Measurements from ENCODE around the gene GTF2F2.
"Not testable (repeated sequence)": the region's sequence is repeated elsewhere in the genome, so short reads cannot be mapped to it uniquely, and the experiment has no call there.

The GTF2F2 gene

GRCh38 chr13:45180713-45181601 lies 60.6 kb downstream of the GTF2F2 start:
- no peak for DNase-seq

DNA sequence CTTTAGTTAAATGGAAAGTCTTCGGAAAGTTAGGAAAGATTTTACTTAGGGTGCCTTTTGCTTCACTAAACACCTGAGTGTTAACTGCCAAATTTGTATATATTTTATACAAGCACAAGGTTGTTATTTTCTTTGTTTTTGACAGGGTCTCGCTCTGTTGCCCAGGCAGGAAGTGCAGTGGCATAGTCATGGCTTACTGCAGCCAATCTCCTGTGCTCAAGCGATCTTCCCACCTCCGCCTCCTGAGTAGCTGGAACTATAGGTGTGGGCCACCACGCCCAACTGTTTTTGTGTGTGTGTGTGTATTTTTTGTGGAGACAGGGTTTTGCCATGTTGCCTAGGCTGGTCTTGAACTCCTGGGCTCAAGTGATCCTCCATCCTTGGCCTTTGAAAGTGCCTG lies 64.4 kb downstream of the GTF2F2 start:
- DNase-seq: no peak

GRCh38 chr13:45185286-45185685 lies 65.0 kb downstream of the GTF2F2 start:
- DNase-seq: no peak

- not testable (repeated sequence) for DNase-seq
Measured at GRCh38 chr13:45189077-45189476, 68.8 kb downstream of the GTF2F2 start.

DNA sequence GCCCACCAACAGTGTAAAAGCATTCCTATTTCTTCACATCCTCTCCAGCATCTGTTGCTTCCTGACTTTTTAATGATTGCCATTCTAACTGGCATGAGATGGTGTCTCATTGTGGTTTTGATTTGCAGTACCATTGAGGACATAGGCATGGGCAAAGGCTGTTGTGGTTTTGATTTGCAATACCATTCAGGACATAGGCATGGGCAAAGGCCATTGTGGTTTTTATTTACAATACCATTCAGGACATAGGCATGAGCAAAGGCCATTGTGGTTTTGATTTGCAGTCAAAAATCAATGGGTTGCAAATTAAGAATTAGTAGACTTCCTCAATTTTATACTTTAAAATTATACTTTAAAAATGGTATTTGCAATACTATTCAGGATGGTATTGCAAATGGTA lies 69.2 kb downstream of the GTF2F2 start:
- not testable (repeated sequence) for DNase-seq

GRCh38 chr13:45191874-45192273 lies 71.6 kb downstream of the GTF2F2 start:
- DNase-seq: no peak

DNA sequence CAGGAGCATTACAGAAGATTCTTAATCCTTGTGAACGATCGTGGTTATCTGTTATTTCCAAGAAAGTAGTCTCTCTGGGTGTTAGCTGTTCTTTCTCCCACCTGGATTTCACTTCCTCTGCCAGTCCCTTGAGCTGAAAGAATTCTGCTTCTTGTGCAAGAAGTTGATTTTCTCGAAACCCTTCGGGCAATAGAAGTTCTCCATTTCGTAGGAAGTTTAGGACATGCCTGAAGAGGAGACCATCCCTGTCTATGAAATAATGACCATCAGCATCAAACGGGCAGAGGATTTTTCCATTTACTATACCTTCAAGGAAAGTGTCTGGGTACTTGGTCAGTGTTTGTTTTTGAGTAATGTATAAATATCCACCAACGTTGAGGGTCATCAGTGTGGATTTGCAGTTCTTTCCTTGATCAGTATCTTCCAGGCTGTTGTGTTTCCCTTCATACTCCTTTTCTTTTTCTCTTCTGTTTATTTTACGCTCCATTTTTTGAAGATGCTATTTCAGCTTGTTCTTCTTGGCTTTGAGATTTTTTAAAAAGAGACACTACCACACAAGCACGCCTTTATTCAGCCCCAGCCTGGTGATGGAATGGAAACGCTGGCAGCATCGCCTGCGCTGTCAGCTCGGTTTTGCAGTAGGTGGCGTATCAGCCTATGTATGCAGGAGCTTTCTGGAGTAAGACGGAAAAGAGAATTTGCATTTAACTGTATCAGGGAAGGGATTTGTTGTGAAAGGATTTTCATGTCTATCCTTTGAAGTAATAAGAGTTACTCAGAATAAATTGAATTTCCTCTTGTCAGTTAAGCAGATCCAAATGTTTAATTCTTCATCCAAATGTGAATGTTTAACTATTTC lies 74.0 kb downstream of the GTF2F2 start:
- DNase-seq: no peak

DNA sequence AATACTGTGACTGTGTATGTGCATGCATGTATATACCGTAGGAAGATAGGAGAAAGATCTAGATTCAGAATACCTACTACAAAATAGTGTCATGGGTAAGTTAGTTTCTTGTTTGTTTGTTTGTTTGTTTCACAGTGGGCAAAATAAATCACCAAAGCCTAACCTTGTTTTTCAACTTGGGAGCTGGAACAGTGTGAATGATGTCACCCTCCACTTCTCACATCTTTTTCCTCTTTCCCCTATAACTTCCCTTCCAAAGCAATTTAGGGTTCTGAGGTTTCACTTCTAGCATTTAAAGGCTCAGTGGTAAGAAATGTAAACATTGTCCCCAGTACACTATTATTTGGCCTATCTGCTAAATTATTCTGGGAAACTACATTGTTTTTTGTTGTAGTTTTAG lies 75.1 kb downstream of the GTF2F2 start:
- no peak for DNase-seq

DNA sequence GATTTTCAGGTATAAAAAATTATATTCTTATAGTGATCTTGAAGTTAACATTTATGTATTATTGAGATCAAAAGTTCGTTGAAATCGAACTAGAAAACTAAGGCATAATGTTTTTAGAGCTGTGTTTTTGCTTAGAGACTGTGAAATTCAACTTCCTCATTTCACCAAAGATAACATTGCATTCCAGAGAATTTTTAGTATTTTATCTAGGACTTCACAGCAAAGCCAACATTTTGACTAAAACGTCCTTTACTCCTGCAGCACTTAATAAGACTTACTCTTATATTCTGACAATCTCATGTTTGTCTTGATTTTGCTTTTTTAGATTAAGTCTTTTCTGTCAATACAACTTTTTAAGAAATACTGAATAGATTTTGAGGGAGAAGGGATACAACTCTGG lies 75.8 kb downstream of the GTF2F2 start:
- DNase-seq: no peak

- no peak for DNase-seq
Measured at GRCh38 chr13:45196622-45197021, 76.3 kb downstream of the GTF2F2 start.

GRCh38 chr13:45198041-45198440 lies 77.7 kb downstream of the GTF2F2 start:
- DNase-seq: no peak

DNA sequence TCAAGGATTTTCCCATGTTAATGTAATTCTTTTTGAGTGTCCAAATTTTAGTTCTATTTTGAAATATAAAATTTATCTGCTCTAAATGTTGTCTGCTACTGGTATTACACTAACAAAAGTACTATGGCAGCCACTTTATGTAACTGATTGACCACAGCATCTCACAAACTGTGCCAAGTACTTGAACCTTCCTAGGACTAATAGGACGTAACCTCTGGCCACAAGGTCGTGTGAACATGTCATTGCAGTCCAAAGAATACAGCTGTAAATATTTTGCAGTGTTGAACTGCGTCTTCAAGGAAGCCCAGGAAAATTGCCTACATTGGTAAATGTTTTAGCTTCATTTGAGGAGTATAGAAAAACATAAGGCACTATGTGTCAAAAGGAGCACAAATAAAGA lies 78.6 kb downstream of the GTF2F2 start:
- DNase-seq: no peak

- DNase-seq: no peak
Measured at GRCh38 chr13:45199711-45200110, 79.4 kb downstream of the GTF2F2 start.

- DNase-seq: no peak
Measured at GRCh38 chr13:45200701-45201232, 80.5 kb downstream of the GTF2F2 start, which contains the start of gene KCTD4. Gene KCTD4 (minus strand): TSS chr13:45201045. CDS start chr13:45194567, 6,478 bp downstream.

GRCh38 chr13:45205124-45205523 lies 84.8 kb downstream of the GTF2F2 start:
- no peak for DNase-seq

GRCh38 chr13:45206340-45206739 lies 86.0 kb downstream of the GTF2F2 start:
- no peak for DNase-seq

DNA sequence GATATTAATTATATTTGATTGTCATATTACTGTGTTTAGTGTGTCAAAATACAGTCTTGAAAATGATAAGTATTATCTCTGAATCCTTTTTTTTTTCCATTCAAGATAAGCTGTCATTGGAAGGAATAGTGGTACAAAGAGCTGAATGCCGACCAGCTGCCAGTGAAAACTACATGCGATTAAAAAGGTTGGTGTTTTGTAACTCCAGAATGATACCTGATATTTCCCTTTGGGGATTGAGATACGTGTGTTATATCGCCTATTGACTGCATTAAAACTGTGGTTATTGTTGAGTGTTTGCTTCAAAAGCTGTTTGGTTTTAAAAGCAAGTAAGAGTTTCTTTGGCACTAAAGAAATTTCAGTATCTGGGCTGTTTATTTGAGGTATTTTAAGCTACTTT lies 87.0 kb downstream of the GTF2F2 start:
- no peak for DNase-seq

DNA sequence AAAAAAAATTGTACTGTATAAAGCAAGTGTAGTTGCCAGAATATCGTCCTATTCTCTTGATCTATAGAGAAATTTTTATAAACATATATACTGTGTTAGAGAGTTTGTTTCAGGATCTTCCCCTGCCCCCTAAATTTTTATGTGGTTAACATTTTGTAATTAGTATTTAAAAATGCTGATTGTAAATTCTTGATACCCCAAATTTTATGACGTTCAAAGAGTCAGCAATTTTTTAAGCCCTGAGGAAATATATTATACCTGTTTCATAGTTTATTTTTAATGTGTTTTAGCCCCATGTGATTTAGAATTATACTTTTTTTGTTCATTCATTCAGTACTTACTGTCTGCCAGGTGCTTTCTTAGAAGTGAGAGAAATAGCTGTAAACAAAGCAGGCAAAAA lies 87.8 kb downstream of the GTF2F2 start:
- DNase-seq: no peak

- DNase-seq: no peak
Measured at GRCh38 chr13:45209229-45209628, 88.9 kb downstream of the GTF2F2 start.

DNA sequence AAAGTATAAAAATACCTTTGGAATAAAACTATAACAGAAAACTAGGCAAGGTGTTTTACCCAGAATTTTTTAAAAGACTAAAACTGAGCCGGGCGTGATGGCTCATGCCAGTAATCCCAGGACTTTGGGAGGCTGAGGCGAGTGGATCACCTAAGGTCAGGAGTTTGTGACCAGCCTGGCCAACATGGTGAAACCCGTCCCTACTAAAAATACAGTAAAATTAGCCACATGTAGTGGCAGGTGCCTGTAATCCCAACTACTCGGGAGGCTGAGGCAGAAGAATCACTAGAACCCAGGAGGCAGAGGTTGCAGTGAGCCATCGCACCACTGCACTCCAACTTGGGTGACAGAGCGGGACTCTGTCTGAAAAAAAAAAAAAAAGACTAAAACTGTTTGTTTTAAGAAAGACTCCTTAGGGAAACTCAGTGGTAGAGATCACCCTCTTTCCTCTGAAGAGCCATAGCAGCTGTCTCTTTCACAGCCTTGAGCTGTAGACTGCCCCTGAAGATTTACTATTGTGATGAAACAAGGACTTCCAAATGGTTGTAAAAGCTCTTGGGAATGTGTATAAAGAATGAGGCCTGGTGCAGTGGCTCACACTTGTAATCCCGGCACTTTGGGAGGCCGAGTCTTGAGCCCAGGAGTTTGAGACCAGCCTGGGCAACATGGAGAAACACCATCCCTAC lies 95.2 kb downstream of the GTF2F2 start:
- DNase-seq: no peak

DNA sequence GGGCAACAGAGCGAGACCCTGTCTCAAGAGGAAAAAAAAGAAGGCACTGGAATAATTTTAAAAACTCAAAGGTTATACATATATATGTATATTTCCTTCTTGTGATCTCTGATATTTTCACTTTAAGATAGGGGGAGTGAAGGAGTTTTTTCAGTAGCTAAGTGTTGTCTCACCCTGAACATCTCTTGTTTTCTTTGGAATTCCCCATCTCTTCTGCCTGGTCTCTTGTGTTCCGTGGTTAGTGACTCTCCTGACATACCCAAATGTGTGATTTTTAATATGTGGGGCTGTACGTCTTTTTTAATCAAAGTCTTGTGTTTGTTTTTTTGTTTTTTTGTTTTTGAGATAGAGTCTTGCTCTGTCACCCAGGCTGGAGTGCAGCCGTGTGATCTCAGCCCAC lies 95.9 kb downstream of the GTF2F2 start:
- no peak for DNase-seq

DNA sequence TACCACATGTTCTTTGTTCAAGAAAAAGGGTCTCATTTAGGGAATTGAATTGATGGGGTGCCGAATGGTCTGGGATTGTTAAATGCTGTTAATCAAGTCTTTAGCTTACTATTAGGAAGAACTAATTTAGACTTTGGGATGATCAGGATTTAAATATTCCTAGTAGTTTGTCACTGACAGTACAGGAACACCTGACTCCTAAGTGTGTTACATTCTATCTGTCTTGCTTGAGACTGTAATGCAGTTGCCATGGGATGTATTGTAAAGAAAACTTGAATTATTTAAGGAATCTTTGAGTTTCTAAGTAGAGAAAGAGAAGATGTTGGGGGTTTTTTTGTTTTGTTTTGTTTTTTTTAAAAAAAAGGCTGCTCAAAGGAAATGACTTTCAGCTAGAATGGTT lies 98.4 kb downstream of the GTF2F2 start:
- DNase-seq: no peak
